ENCODE measurements around the gene ELAC1. TPM values are rescaled to one million over a fixed set of nuclear protein-coding genes. Genes with fewer than 3 reads are reported as not detected.
"Not testable (repeated sequence)": the region's sequence is repeated elsewhere in the genome, so short reads cannot be mapped to it uniquely, and the experiment has no call there.

ELAC1 gene
- total RNA-seq, 1 experiment from 2014 or later: 4.4 TPM

GRCh38 chr18:50992351-50992762 lies 24.5 kb downstream of the ELAC1 start:
- DNase-seq (no peak), ATAC-seq (no peak)
- no peak overlapping the region for H3K27ac ChIP-seq (ENCODE audit: low read length)
- no peaks in the 10 kb centered on the region for H3K79me2 ChIP-seq (ENCODE audit: low read length)
- no peaks in the 10 kb centered on the region for H3K4me1 ChIP-seq (ENCODE audit: insufficient read depth, low read length)
- no peak overlapping the region for H2AFZ ChIP-seq (ENCODE audit: low read length)
- H3K27me3 ChIP-seq (ENCODE audit: low read length): no peaks in the 10 kb centered on the region
- H3K9me3 ChIP-seq (ENCODE audit: low read length): no peaks in the 10 kb centered on the region
- TF ChIP-seq, protein P1, sequence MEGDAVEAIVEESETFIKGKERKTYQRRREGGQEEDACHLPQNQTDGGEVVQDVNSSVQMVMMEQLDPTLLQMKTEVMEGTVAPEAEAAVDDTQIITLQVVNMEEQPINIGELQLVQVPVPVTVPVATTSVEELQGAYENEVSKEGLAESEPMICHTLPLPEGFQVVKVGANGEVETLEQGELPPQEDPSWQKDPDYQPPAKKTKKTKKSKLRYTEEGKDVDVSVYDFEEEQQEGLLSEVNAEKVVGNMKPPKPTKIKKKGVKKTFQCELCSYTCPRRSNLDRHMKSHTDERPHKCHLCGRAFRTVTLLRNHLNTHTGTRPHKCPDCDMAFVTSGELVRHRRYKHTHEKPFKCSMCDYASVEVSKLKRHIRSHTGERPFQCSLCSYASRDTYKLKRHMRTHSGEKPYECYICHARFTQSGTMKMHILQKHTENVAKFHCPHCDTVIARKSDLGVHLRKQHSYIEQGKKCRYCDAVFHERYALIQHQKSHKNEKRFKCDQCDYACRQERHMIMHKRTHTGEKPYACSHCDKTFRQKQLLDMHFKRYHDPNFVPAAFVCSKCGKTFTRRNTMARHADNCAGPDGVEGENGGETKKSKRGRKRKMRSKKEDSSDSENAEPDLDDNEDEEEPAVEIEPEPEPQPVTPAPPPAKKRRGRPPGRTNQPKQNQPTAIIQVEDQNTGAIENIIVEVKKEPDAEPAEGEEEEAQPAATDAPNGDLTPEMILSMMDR (conservative IDR thresholded peaks at IDR 0.05; ENCODE audit: low read depth, low read length): no peak
- no peak for TF ChIP-seq EZH2 (IDR thresholded peaks at IDR 0.05; ENCODE audit: low read length, unreplicated experiment)
- no peak for TF ChIP-seq EZH2phosphoT487 (IDR thresholded peaks at IDR 0.05; ENCODE audit: borderline replicate concordance, low read length)
- H4K20me1 ChIP-seq (ENCODE audit: low read length): no peaks in the 10 kb centered on the region
- no peaks in the 10 kb centered on the region for H3K36me3 ChIP-seq (ENCODE audit: low read depth, low read length)
- H3F3A ChIP-seq (ENCODE audit: low read length, unreplicated experiment): no peaks in the 10 kb centered on the region
- intact Hi-C loops (cut with micrococcal nuclease): no loop called here
- BruUV-seq (replicated peaks): no TSS peak
- H3K9me2 ChIP-seq (replicated peaks; ENCODE audit: low read length): no peaks in the 10 kb centered on the region
- no peak overlapping the region for H3K4me3 ChIP-seq (ENCODE audit: low read length)
- H3K9ac ChIP-seq (ENCODE audit: low read length): no peak overlapping the region
- no peak overlapping the region for H3K4me2 ChIP-seq (ENCODE audit: low read length)
- CTCF ChIA-PET: no interaction called here
- POLR2A ChIA-PET (ENCODE audit: unreplicated experiment): no interaction called here

- ATAC-seq (no peak), DNase-seq (no peak)
- ChIA-PET CTCF (no interaction called here), POLR2A (ENCODE audit: unreplicated experiment) (no interaction called here)
- BruUV-seq (replicated peaks): no TSS peak
- no peaks in the 10 kb centered on the region for H3K9me3 ChIP-seq (ENCODE audit: low read length)
- H3K27me3 ChIP-seq (ENCODE audit: low read length): no peaks in the 10 kb centered on the region
- H3F3A ChIP-seq (ENCODE audit: low read length, unreplicated experiment): no peaks in the 10 kb centered on the region
- H3K36me3 ChIP-seq (ENCODE audit: low read depth, low read length): no peaks in the 10 kb centered on the region
- H3K4me2 ChIP-seq (ENCODE audit: low read length): no peak overlapping the region
- no peaks in the 10 kb centered on the region for H3K79me2 ChIP-seq (ENCODE audit: low read length)
- no peak overlapping the region for H3K27ac ChIP-seq (ENCODE audit: low read length)
- no peaks in the 10 kb centered on the region for H3K9me2 ChIP-seq (replicated peaks; ENCODE audit: low read length)
- H4K20me1 ChIP-seq (ENCODE audit: low read length): no peaks in the 10 kb centered on the region
- H3K4me1 ChIP-seq (ENCODE audit: insufficient read depth, low read length): no peaks in the 10 kb centered on the region
- TF ChIP-seq, protein P1 (conservative IDR thresholded peaks at IDR 0.05; ENCODE audit: low read depth, low read length): no peak
- no peak for TF ChIP-seq EZH2phosphoT487 (IDR thresholded peaks at IDR 0.05; ENCODE audit: borderline replicate concordance, low read length)
- no peak for TF ChIP-seq EZH2 (IDR thresholded peaks at IDR 0.05; ENCODE audit: low read length, unreplicated experiment)
- intact Hi-C loops (cut with micrococcal nuclease): no loop called here
- H2AFZ ChIP-seq (ENCODE audit: low read length): no peak overlapping the region
- no peak overlapping the region for H3K4me3 ChIP-seq (ENCODE audit: low read length)
- no peak overlapping the region for H3K9ac ChIP-seq (ENCODE audit: low read length)
Observed at GRCh38 chr18:50994031-50994430, 26.2 kb downstream of the ELAC1 start.

DNA sequence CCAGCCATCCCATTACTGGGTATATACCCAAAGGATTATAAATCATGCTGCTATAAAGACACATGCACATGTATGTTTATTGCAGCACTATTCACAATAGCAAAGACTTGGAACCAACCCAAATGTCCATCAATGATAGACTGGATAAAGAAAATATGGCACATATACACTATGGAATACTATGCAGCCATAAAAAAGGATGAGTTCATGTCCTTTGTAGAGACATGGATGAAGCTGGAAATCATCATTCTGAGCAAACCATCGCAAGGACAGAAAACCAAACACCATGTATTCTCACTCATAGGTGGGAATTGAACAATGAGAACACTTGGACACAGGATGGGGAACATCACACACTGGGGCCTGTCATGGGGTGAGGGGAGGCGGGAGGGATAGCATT lies 35.3 kb downstream of the ELAC1 start:
- CTCF ChIA-PET; H3K4me1 ChIP-seq (ENCODE audit: insufficient read depth, low read length); H3K9me2 ChIP-seq (replicated peaks; ENCODE audit: low read length); DNase-seq; H3K27ac ChIP-seq (ENCODE audit: low read length); ATAC-seq; intact Hi-C loops (cut with micrococcal nuclease); H3F3A ChIP-seq (ENCODE audit: low read length, unreplicated experiment); POLR2A ChIA-PET (ENCODE audit: unreplicated experiment); H3K36me3 ChIP-seq (ENCODE audit: low read depth, low read length); H2AFZ ChIP-seq (ENCODE audit: low read length); H3K4me3 ChIP-seq (ENCODE audit: low read length); H3K4me2 ChIP-seq (ENCODE audit: low read length); H3K9me3 ChIP-seq (ENCODE audit: low read length); H3K79me2 ChIP-seq (ENCODE audit: low read length); H4K20me1 ChIP-seq (ENCODE audit: low read length); H3K27me3 ChIP-seq (ENCODE audit: low read length); H3K9ac ChIP-seq (ENCODE audit: low read length); BruUV-seq (replicated peaks): not testable (repeated sequence)

Data from PC-3 (cell line).